ENCODE results near the gene SPATA31C1.
A peak's percentile ranks its signal among the peaks of the same experiment; 100 is the strongest.

DNA sequence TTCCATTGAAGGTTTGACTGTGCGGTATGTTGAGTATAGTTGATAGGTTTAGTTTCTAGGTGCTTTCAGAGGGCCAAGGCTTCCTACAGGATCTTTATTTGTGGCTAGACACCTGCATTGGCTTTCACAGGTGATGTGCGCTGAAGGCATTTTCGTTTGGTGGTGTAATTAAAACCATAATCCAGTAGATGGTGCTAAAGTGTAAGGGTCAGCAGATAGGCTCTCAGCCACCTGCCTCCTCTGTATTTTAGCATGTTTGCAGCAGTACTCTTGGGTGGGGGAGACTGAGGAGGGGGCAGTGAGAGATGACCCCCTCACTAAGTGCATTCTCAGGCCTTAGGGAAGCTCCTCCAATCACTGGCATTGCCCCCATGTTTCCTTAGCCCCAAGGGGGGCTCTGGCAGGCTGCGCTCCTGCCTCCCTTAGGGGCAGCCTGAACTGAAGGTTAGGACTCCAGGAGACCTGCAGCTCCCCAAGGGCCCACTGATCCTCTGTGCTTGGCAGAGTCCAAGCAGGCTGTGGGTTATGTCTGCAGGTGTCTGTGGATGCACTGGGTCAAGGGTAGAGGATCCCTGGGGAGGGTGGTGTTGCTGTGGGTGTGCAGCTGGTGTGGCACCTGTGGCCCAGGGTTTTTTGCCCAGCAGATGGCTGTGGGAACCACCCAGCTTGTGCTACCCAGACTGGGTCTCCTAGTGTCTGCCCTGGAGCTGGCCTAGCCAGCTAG is 33.2 kb downstream of the SPATA31C1 start:
- TF ChIP-seq ZFX (IDR thresholded peaks at IDR 0.05) (no peak), CTCF (conservative IDR thresholded peaks at IDR 0.05) (peak; percentile 85)
